VCaP (cell line): ENCODE measurements around the gene S100A13.
"Not testable (repeated sequence)": the region's sequence is repeated elsewhere in the genome, so short reads cannot be mapped to it uniquely, and the experiment has no call there.

ENCODE experiments used
- H3K27ac ChIP-seq: fragments of 450-650 bp; 2 replicates; pipeline ENCODE4 v1.5.1; 2017
- CTCF ChIP-seq: fragments of 450-650 bp; conservative IDR thresholded peaks from 2 replicates; pipeline ENCODE4 v1.5.1; 2017; ENCODE audit warnings: mild to moderate bottlenecking, moderate library complexity

The S100A13 gene

GRCh38 chr1:153578936-153579335, 48.4 kb downstream of the S100A13 start:
- TF ChIP-seq CTCF, result no peak
- H3K27ac ChIP-seq, result no peak overlapping the region

GRCh38 chr1:153578490-153578889, 48.8 kb downstream of the S100A13 start:
- TF ChIP-seq CTCF, result no peak
- H3K27ac ChIP-seq, result no peak overlapping the region

- no peak for TF ChIP-seq CTCF
Measured at GRCh38 chr1:153577624-153578051, 49.7 kb downstream of the S100A13 start.

GRCh38 chr1:153577138-153577537, 50.2 kb downstream of the S100A13 start:
- no peak for TF ChIP-seq CTCF
- no peak overlapping the region for H3K27ac ChIP-seq

More at GRCh38 chr1:153577624-153578051, 49.7 kb downstream of the S100A13 start:
- no peak overlapping the region for H3K27ac ChIP-seq

- H3K27ac ChIP-seq, result not testable (repeated sequence)
Measured at GRCh38 chr1:153575497-153575896, 51.8 kb downstream of the S100A13 start.

GRCh38 chr1:153575081-153575491, 52.2 kb downstream of the S100A13 start:
- H3K27ac ChIP-seq, result not testable (repeated sequence)

- no peak overlapping the region for H3K27ac ChIP-seq
- no peak for TF ChIP-seq CTCF
Measured at GRCh38 chr1:153573351-153573750, 54.0 kb downstream of the S100A13 start.

- H3K27ac ChIP-seq, result no peak overlapping the region
- TF ChIP-seq CTCF, result peak; percentile 98
Measured at GRCh38 chr1:153572569-153573015, 54.7 kb downstream of the S100A13 start.

- H3K27ac ChIP-seq, result no peak overlapping the region
- no peak for TF ChIP-seq CTCF
Measured at GRCh38 chr1:153571706-153572105, 55.6 kb downstream of the S100A13 start.
